HepG2 (cell line): Measurements from ENCODE around the gene NOPCHAP1.

ENCODE experiments used
- CREB1 ChIP-seq, 2 experiments: fragments of 450-650 bp in 1 of 2; IDR thresholded peaks; 2 replicates each; pipeline ENCODE4 v1.6.1; 2016 to 2017; ENCODE audit warnings: control low read depth in 1 of 2, mild to moderate bottlenecking in 1 of 2, missing compliant biosample characterization in 1 of 2, missing genetic modification characterization in 1 of 2
- CTCF ChIP-seq: sonication (generic); formaldehyde crosslinking; IDR thresholded peaks from 2 replicates; pipeline ENCODE4 v1.5.0; 2020; ENCODE audit warnings: mild to moderate bottlenecking, missing genetic modification reagents, moderate library complexity
- FOXP4 ChIP-seq: sonication (generic); formaldehyde crosslinking; IDR thresholded peaks from 2 replicates; pipeline ENCODE4 v1.4.0; 2020; ENCODE audit warnings: missing genetic modification reagents
- GTF2F1 ChIP-seq: fragments of 150-350 bp; IDR thresholded peaks from 2 replicates; pipeline ENCODE4 v1.6.1; 2014; ENCODE audit warnings: low read length
- NR3C1 ChIP-seq: sonication (generic); formaldehyde crosslinking; IDR thresholded peaks from 2 replicates; pipeline ENCODE4 v1.4.0; 2020; ENCODE audit warnings: missing genetic modification reagents
- PLRG1 ChIP-seq: fragments of 450-650 bp; conservative IDR thresholded peaks from 2 replicates; pipeline ENCODE4 v1.6.1; 2016
- PRPF4 ChIP-seq: fragments of 200-400 bp; formaldehyde crosslinking; IDR thresholded peaks from 2 replicates; pipeline ENCODE4 v1.6.1; 2016; ENCODE audit warnings: low read length, low read depth; ENCODE audit not compliant: poor library complexity, severe bottlenecking
- SRF ChIP-seq: IDR thresholded peaks from 2 replicates; pipeline ENCODE4 v1.6.1; 2011; ENCODE audit warnings: mild to moderate bottlenecking, low read depth, low read length, moderate library complexity
- ZBTB43 ChIP-seq: sonication (generic); formaldehyde crosslinking; conservative IDR thresholded peaks from 2 replicates; pipeline ENCODE4 v1.4.0; 2020; ENCODE audit warnings: missing genetic modification reagents
- ZNF609 ChIP-seq: sonication (generic); formaldehyde crosslinking; IDR thresholded peaks from 2 replicates; pipeline ENCODE4 v1.4.0; 2020; ENCODE audit warnings: mild to moderate bottlenecking, missing genetic modification reagents, borderline replicate concordance
- ZNF709 ChIP-seq: sonication (generic); formaldehyde crosslinking; IDR thresholded peaks from 2 replicates; pipeline ENCODE4 v1.5.0; 2020; ENCODE audit warnings: mild to moderate bottlenecking, missing genetic modification reagents

- no peak for TF ChIP-seq CTCF (CRISPR knock-in tag)
- no peak for TF ChIP-seq NR3C1 (CRISPR knock-in tag)
- TF ChIP-seq PLRG1, result no peak
- no peak for TF ChIP-seq GTF2F1
- no peak for TF ChIP-seq SRF
- no peak for TF ChIP-seq ZBTB43 (CRISPR knock-in tag)
- TF ChIP-seq ZNF609 (CRISPR knock-in tag), result no peak
- no peak for TF ChIP-seq FOXP4 (CRISPR knock-in tag)
- no peak for TF ChIP-seq ZNF709 (CRISPR knock-in tag)
- no peak for TF ChIP-seq CREB1 (IDR thresholded peaks at IDR 0.05)
- TF ChIP-seq CREB1 (CRISPR knock-in tag; IDR thresholded peaks at IDR 0.05), result no peak
- no peak for TF ChIP-seq PRPF4
Observed at GRCh38 chr12:104964167-104964855, 21.8 kb upstream of the NOPCHAP1 start.
